Measurements from ENCODE around the gene USP7.
A peak's percentile ranks its signal among the peaks of the same experiment; 100 is the strongest.
"Not testable (repeated sequence)": the region's sequence is repeated elsewhere in the genome, so short reads cannot be mapped to it uniquely, and the experiment has no call there.

The USP7 gene

GRCh38 chr16:8874388-8874787 lies 89.3 kb downstream of the USP7 start:
- no peak for DNase-seq

GRCh38 chr16:8873866-8874195 lies 89.9 kb downstream of the USP7 start:
- DNase-seq = not testable (repeated sequence)

- DNase-seq = no peak
Measured at GRCh38 chr16:8872967-8873865, 90.5 kb downstream of the USP7 start.

- no peak for DNase-seq
Measured at GRCh38 chr16:8872071-8872470, 91.6 kb downstream of the USP7 start.

GRCh38 chr16:8869988-8870241 lies 93.8 kb downstream of the USP7 start:
- not testable (repeated sequence) for DNase-seq

- no peak for DNase-seq
Measured at GRCh38 chr16:8869212-8869987, 94.3 kb downstream of the USP7 start.

GRCh38 chr16:8868416-8869211 lies 95.1 kb downstream of the USP7 start, which contains the start of gene CARHSP1:
TSS of gene CARHSP1 (minus strand) at chr16:8869006. CDS start at chr16:8859328, 9,678 bp downstream.
- DNase-seq = peak; percentile 90

GRCh38 chr16:8867932-8868415 lies 95.7 kb downstream of the USP7 start:
- no peak for DNase-seq

GRCh38 chr16:8867216-8867931 lies 96.3 kb downstream of the USP7 start:
- DNase-seq = peak; percentile 72

- no peak for DNase-seq
Measured at GRCh38 chr16:8866884-8867215, 96.9 kb downstream of the USP7 start.

- DNase-seq = no peak
Measured at GRCh38 chr16:8866118-8866883, 97.4 kb downstream of the USP7 start.

GRCh38 chr16:8865145-8865882 lies 98.4 kb downstream of the USP7 start:
- no peak for DNase-seq

GRCh38 chr16:8864480-8865110 lies 99.1 kb downstream of the USP7 start:
- DNase-seq = no peak

GRCh38 chr16:8863594-8864424 lies 99.9 kb downstream of the USP7 start:
- DNase-seq = no peak

GRCh38 chr16:8862309-8863130 lies 101.2 kb downstream of the USP7 start:
- no peak for DNase-seq

- no peak for DNase-seq
Measured at GRCh38 chr16:8861563-8862308, 102.0 kb downstream of the USP7 start.

- no peak for DNase-seq
Measured at GRCh38 chr16:8859913-8860881, 103.5 kb downstream of the USP7 start.
